K562 (cell line): Measurements from ENCODE around the gene USB1. TPM values are rescaled to one million over a fixed set of nuclear protein-coding genes. Genes with fewer than 3 reads are reported as not detected.

Source experiments
- ATAC-seq: fragments of 200-7000 bp; cut with Tn5 transposase; 3 replicates; pipeline ENCODE4 v1.9.1; 2020; ENCODE audit warnings: moderate library complexity
- BruUV-seq: library from RNA; stranded (reverse); fragments of 400-500 nt; replicated peaks from 2 replicates; lab custom pipeline; 2021; lab: Mats Ljungman, UMichigan
- CTCF ChIA-PET: fragments of 300-600 bp; formaldehyde crosslinking; extraction: SDS; loops from one replicate; lab custom pipeline; 2021; ENCODE audit warnings: low intra/inter-chr PET ratio; lab: Yijun Ruan, JAX
- POLR2A ChIA-PET: fragments of 300-600, 350-650 bp; sonication (Branson Sonifier 250); formaldehyde crosslinking; extraction: SDS; loops from one replicate; lab custom pipeline; 2021; ENCODE audit warnings: antibody characterized with exemption, inconsistent platforms; lab: Yijun Ruan, JAX
- DNase-seq, 4 experiments: peaks; one replicate each; pipeline versions ENCODE4 v3.0.0 to v3.0.0-alpha.2; 2011 to 2018; ENCODE audit warnings: low spot score in 3 of 4, mixed read lengths in 3 of 4; ENCODE audit errors: extremely low read depth in 1 of 4
- FAIRE-seq: peaks from 2 replicates; lab custom pipeline; 2011; peaks lifted over from hg19 to GRCh38; lab: Jason Lieb, UNC
- H2AFZ ChIP-seq: 2 replicates; pipeline ENCODE4 v1.6.0; 2011; ENCODE audit warnings: low read depth, low read length, control low read depth, inconsistent platforms
- H3K27ac ChIP-seq: fragments of 200-600 bp; 3 replicates; pipeline ENCODE4 v1.8.0; 2011; ENCODE audit warnings: low read depth, mild to moderate bottlenecking, control low read depth, inconsistent platforms, low read length, moderate library complexity, mixed read lengths; ENCODE audit errors: extremely low read depth
- H3K27me3 ChIP-seq, 2 experiments: fragments of 300-600 bp in 1 of 2; 2 replicates in 1 of 2; 3 replicates in 1 of 2; pipeline versions ENCODE4 v1.6.0 to v1.8.0; 2011; ENCODE audit warnings: inconsistent platforms in 2 of 2, low read length in 2 of 2, mild to moderate bottlenecking in 1 of 2, mixed read lengths in 1 of 2, moderate library complexity in 1 of 2; ENCODE audit not compliant: control insufficient read depth in 2 of 2, insufficient read depth in 2 of 2
- H3K36me3 ChIP-seq: fragments of 300-600 bp; 3 replicates; pipeline ENCODE4 v1.8.0; 2011; ENCODE audit warnings: mild to moderate bottlenecking, low read length, inconsistent platforms; ENCODE audit not compliant: control insufficient read depth, insufficient read depth
- H3K4me1 ChIP-seq, 2 experiments: fragments of 200-600 bp in 1 of 2; replicated peaks in 1 of 2; 2 replicates in 1 of 2; 3 replicates in 1 of 2; pipeline versions ENCODE4 v1.5.1 to v1.8.0; 2011; ENCODE audit warnings: inconsistent platforms in 2 of 2, low read length in 2 of 2, mild to moderate bottlenecking in 1 of 2, mixed read lengths in 1 of 2, moderate library complexity in 1 of 2; ENCODE audit not compliant: control insufficient read depth in 2 of 2, insufficient read depth in 2 of 2
- H3K4me2 ChIP-seq: 2 replicates; pipeline ENCODE4 v1.6.1; 2011; ENCODE audit warnings: low read length, control low read depth, inconsistent platforms, mixed read lengths; ENCODE audit not compliant: insufficient read depth
- H3K4me3 ChIP-seq: fragments of 200-600 bp; sonication (generic), shearing (Covaris generic); 2 replicates; pipeline ENCODE4 v1.5.1; 2016; ENCODE audit warnings: control low read depth, inconsistent platforms
- H3K79me2 ChIP-seq: fragments of 200-600 bp; 3 replicates; pipeline ENCODE4 v1.8.0; 2011; ENCODE audit warnings: low read length, inconsistent platforms; ENCODE audit not compliant: control insufficient read depth, insufficient read depth
- H3K9ac ChIP-seq, 2 experiments: 2 replicates each; pipeline versions ENCODE4 v1.6.0 to v1.6.1; 2011; ENCODE audit warnings: low read depth in 2 of 2, low read length in 2 of 2, control low read depth in 1 of 2, inconsistent platforms in 1 of 2, mild to moderate bottlenecking in 1 of 2, mixed read lengths in 1 of 2; ENCODE audit not compliant: insufficient read depth in 1 of 2
- H3K9me1 ChIP-seq: one replicate; pipeline ENCODE4 v1.6.0; 2011; ENCODE audit warnings: inconsistent platforms, mild to moderate bottlenecking, low read length, moderate library complexity; ENCODE audit not compliant: control insufficient read depth, insufficient read depth
- H3K9me3 ChIP-seq: replicated peaks from 2 replicates; pipeline ENCODE4 v1.5.1; 2011; ENCODE audit warnings: low read depth, low read length, inconsistent platforms; ENCODE audit not compliant: control insufficient read depth, insufficient read depth
- H4K20me1 ChIP-seq: replicated peaks from 2 replicates; pipeline ENCODE4 v1.6.1; 2011; ENCODE audit warnings: low read length, inconsistent platforms, mixed read lengths; ENCODE audit not compliant: control insufficient read depth, insufficient read depth
- CBX5 ChIP-seq: IDR thresholded peaks from 2 replicates; pipeline ENCODE4 v1.6.1; 2014; ENCODE audit warnings: low read depth, borderline replicate concordance
- HDAC2 ChIP-seq: fragments of 450-650 bp; IDR thresholded peaks from 2 replicates; pipeline ENCODE4 v1.6.1; 2016; ENCODE audit warnings: mild to moderate bottlenecking
- MEF2A ChIP-seq: IDR thresholded peaks from 2 replicates; pipeline ENCODE4 v1.6.1; 2011; ENCODE audit warnings: low read depth, mild to moderate bottlenecking, low read length, moderate library complexity; ENCODE audit not compliant: control insufficient read depth
- NUFIP1 ChIP-seq: fragments of 450-650 bp; IDR thresholded peaks from 2 replicates; pipeline ENCODE4 v1.6.1; 2018; ENCODE audit not compliant: partially characterized antibody
- PHB2 ChIP-seq: fragments of 450-650 bp; IDR thresholded peaks from 2 replicates; pipeline ENCODE4 v1.6.1; 2017; ENCODE audit warnings: low read depth
- SIN3A ChIP-seq, 2 experiments: fragments of 150-350 bp in 1 of 2; IDR thresholded peaks; 2 replicates each; pipeline ENCODE4 v1.6.1; 2011 to 2016; ENCODE audit warnings: borderline replicate concordance in 2 of 2, low read depth in 2 of 2, low read length in 2 of 2, mild to moderate bottlenecking in 2 of 2, moderate library complexity in 2 of 2; ENCODE audit not compliant: control insufficient read depth in 1 of 2
- SMARCB1 ChIP-seq: IDR thresholded peaks from 2 replicates; pipeline ENCODE4 v1.6.1; 2011; ENCODE audit warnings: improper control_type of control experiment, low read depth; ENCODE audit not compliant: insufficient read length
- YBX1 ChIP-seq: fragments of 450-650 bp; IDR thresholded peaks from 2 replicates; pipeline ENCODE4 v1.7.1; 2016; ENCODE audit warnings: mild to moderate bottlenecking
- ZNF583 ChIP-seq: fragments of 250-450 bp; sonication (Bioruptor Pico); IDR thresholded peaks from 2 replicates; pipeline ENCODE4 v1.4.0; 2020
- WGBS: fragments of 100-300 bp; shearing (Covaris generic); methylation state at CpG from one replicate; pipeline ENCODE4 v1.1.6; 2016; ENCODE audit warnings: low coverage, mixed read lengths; ENCODE audit not compliant: insufficient coverage; ENCODE audit errors: missing lambda C conversion rate; 5-methylcytosine and 5-hydroxymethylcytosine counted together
- in situ Hi-C: fragments of 300-500 bp; cut with MboI; formaldehyde crosslinking; loops from 4 replicates; pipeline ENCODE4 v1.15.0; 2018; ENCODE audit warnings: inconsistent platforms, mixed read lengths
- intact Hi-C: fragments of 100-400 bp; cut with micrococcal nuclease; formaldehyde crosslinking; loops from 2 replicates; pipeline ENCODE4 v1.14.2; 2022
- polyA plus RNA-seq, 8 experiments: library from polyadenylated mRNA; depleted of rRNA in 4 of 8; stranded (reverse) in 5 of 8; unstranded in 3 of 8; fragments of >200 nt; fragmentation: Nextera tagmentation in 2 of 8; fragmentation: Illumina TruSeq in 1 of 8; extraction: Ambion mirVana in 2 of 8; extraction: Trizol in 1 of 8; gene quantifications; 2 replicates each; pipeline versions ENCODE4 v1.2.1 to v1.2.3, GENCODE V29; 2011 to 2014; ENCODE audit warnings: inconsistent platforms in 1 of 8, missing spikeins in 1 of 8
- total RNA-seq, 7 experiments: library from RNA; depleted of rRNA in 6 of 7; stranded (reverse); fragments of >200 nt in 6 of 7; fragmentation: Illumina TruSeq in 2 of 7; extraction: Trizol in 2 of 7; gene quantifications; 2 replicates each; pipeline versions ENCODE4 v1.2.1 to v1.2.3, GENCODE V29; 2011 to 2021; ENCODE audit warnings: low replicate concordance in 1 of 7
- TF ChIP-seq, protein P1 (sequence below): fragments of 450-650 bp; IDR thresholded peaks from 2 replicates; pipeline ENCODE4 v1.6.1; 2016; ENCODE audit warnings: mild to moderate bottlenecking, moderate library complexity

USB1 gene
- total and polyA plus RNA-seq, 9 of the 15 experiments (the other 6 are each of a cell fraction or from before 2014, with no cell fraction given) = 11.6 to 73.6 (median 19.4) TPM

DNA sequence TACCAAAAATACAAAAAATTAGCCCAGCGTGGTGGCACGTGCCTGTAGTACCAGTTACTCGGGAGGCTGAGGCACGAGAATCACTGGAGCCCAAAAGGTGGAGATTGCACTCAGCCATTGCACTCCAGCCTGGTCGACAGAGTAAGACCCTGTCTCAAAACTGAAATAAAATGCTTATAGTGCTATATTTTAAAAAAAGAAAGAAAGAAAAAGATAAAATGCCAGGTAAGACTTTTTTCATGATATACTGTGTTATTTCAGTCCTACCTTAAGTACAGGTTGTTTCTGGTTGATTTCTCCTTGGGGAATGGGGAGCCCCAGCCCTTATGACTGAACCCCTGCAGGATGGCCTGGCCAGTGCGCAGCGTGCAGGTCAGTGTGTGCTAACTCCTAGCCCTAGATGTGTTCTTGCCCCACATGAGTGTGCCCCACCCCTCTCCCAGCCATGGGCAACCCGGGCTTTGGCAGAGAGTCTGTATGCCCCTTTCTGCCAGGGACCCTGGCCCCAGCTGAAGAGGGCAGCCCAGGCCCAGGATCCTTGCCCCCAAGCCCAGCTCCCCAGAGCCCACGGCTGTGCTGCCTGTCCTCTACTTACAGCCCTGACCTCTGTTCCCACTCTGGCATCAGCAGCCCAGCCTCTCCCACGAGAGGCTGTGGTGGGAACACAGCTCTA is 31.6 kb upstream of the USB1 start:
- no peak overlapping the region for H3K4me2 ChIP-seq
- FAIRE-seq = no peak
- intact Hi-C loops (no loop called here), in situ Hi-C loops (no loop called here)
- ChIA-PET CTCF (no interaction called here), POLR2A (interaction anchor here (0.7 to 1.1 kb wide), 2 partner anchors 8 to 24 kb away, joined by 3 to 4 read pairs; no protein-coding TSS in a partner anchor)
- 0 out of 4 replicates have a peak overlapping the region, but pooled peaks of 1 of the 2 experiments have one; percentile 20 for H3K9ac ChIP-seq
- WGBS = 36% methylated on average over 8 of the region's 10 CpGs
- no peak for DNase-seq
- H3K27ac ChIP-seq = no peak overlapping the region
- no peaks in the 10 kb centered on the region for H4K20me1 ChIP-seq
- no peaks in the 10 kb centered on the region; the same call in 1 of the 2 replicates for H3K9me3 ChIP-seq
- no peak overlapping the region for H3K4me3 ChIP-seq
- H2AFZ ChIP-seq = no peak overlapping the region
- H3K9me1 ChIP-seq = no peaks in the 10 kb centered on the region
- H3K79me2 ChIP-seq = no peaks in the 10 kb centered on the region
- peaks cover 0 to 8% of the 10 kb centered on the region in 2 experiments; a peak in 3 of 5 replicates for H3K4me1 ChIP-seq
- no peaks in the 10 kb centered on the region for H3K27me3 ChIP-seq
- BruUV-seq = no TSS peak
- no peaks in the 10 kb centered on the region for H3K36me3 ChIP-seq
- 0 out of 3 replicates have a peak, but pooled peaks have one; percentile 31 for ATAC-seq
- TF ChIP-seq, protein P1, sequence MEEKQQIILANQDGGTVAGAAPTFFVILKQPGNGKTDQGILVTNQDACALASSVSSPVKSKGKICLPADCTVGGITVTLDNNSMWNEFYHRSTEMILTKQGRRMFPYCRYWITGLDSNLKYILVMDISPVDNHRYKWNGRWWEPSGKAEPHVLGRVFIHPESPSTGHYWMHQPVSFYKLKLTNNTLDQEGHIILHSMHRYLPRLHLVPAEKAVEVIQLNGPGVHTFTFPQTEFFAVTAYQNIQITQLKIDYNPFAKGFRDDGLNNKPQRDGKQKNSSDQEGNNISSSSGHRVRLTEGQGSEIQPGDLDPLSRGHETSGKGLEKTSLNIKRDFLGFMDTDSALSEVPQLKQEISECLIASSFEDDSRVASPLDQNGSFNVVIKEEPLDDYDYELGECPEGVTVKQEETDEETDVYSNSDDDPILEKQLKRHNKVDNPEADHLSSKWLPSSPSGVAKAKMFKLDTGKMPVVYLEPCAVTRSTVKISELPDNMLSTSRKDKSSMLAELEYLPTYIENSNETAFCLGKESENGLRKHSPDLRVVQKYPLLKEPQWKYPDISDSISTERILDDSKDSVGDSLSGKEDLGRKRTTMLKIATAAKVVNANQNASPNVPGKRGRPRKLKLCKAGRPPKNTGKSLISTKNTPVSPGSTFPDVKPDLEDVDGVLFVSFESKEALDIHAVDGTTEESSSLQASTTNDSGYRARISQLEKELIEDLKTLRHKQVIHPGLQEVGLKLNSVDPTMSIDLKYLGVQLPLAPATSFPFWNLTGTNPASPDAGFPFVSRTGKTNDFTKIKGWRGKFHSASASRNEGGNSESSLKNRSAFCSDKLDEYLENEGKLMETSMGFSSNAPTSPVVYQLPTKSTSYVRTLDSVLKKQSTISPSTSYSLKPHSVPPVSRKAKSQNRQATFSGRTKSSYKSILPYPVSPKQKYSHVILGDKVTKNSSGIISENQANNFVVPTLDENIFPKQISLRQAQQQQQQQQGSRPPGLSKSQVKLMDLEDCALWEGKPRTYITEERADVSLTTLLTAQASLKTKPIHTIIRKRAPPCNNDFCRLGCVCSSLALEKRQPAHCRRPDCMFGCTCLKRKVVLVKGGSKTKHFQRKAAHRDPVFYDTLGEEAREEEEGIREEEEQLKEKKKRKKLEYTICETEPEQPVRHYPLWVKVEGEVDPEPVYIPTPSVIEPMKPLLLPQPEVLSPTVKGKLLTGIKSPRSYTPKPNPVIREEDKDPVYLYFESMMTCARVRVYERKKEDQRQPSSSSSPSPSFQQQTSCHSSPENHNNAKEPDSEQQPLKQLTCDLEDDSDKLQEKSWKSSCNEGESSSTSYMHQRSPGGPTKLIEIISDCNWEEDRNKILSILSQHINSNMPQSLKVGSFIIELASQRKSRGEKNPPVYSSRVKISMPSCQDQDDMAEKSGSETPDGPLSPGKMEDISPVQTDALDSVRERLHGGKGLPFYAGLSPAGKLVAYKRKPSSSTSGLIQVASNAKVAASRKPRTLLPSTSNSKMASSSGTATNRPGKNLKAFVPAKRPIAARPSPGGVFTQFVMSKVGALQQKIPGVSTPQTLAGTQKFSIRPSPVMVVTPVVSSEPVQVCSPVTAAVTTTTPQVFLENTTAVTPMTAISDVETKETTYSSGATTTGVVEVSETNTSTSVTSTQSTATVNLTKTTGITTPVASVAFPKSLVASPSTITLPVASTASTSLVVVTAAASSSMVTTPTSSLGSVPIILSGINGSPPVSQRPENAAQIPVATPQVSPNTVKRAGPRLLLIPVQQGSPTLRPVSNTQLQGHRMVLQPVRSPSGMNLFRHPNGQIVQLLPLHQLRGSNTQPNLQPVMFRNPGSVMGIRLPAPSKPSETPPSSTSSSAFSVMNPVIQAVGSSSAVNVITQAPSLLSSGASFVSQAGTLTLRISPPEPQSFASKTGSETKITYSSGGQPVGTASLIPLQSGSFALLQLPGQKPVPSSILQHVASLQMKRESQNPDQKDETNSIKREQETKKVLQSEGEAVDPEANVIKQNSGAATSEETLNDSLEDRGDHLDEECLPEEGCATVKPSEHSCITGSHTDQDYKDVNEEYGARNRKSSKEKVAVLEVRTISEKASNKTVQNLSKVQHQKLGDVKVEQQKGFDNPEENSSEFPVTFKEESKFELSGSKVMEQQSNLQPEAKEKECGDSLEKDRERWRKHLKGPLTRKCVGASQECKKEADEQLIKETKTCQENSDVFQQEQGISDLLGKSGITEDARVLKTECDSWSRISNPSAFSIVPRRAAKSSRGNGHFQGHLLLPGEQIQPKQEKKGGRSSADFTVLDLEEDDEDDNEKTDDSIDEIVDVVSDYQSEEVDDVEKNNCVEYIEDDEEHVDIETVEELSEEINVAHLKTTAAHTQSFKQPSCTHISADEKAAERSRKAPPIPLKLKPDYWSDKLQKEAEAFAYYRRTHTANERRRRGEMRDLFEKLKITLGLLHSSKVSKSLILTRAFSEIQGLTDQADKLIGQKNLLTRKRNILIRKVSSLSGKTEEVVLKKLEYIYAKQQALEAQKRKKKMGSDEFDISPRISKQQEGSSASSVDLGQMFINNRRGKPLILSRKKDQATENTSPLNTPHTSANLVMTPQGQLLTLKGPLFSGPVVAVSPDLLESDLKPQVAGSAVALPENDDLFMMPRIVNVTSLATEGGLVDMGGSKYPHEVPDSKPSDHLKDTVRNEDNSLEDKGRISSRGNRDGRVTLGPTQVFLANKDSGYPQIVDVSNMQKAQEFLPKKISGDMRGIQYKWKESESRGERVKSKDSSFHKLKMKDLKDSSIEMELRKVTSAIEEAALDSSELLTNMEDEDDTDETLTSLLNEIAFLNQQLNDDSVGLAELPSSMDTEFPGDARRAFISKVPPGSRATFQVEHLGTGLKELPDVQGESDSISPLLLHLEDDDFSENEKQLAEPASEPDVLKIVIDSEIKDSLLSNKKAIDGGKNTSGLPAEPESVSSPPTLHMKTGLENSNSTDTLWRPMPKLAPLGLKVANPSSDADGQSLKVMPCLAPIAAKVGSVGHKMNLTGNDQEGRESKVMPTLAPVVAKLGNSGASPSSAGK = no peak
- TF ChIP-seq YBX1 (no peak), SIN3A (IDR thresholded peaks at IDR 0.05; ENCODE audit: borderline replicate concordance in 2 of 2, control insufficient read depth in 1 of 2, low read depth in 2 of 2, low read length in 2 of 2) (no peak), PHB2 (no peak), ZNF583 (CRISPR knock-in tag) (no peak), MEF2A (no peak), NUFIP1 (no peak), HDAC2 (no peak), SMARCB1 (no peak), CBX5 (no peak)
